Upper lobe of left lung (tissue), 4 donors: ENCODE results near the gene FADS2.

Experiments
- CTCF ChIP-seq, 6 experiments: fragments of 450-650 bp in 4 of 6; fragments of 200-600 bp in 2 of 6; sonication (generic) in 2 of 6; IDR thresholded peaks; one replicate each; pipeline ENCODE4 v1.5.1; 2016 to 2019; ENCODE audit warnings: antibody characterized with exemption in 6 of 6
- EP300 ChIP-seq, 4 donors: sonication (generic); formaldehyde crosslinking; IDR thresholded peaks; one replicate each; pipeline ENCODE4 v1.5.1; 2017; ENCODE audit warnings: antibody characterized with exemption in 4 of 4, control low read depth in 2 of 4
- POLR2A ChIP-seq, 4 donors: fragments of 450-650 bp; IDR thresholded peaks; one replicate each; pipeline ENCODE4 v1.5.1; 2016 to 2017; ENCODE audit warnings: antibody characterized with exemption in 4 of 4, mild to moderate bottlenecking in 2 of 4
- POLR2AphosphoS5 ChIP-seq, 2 donors: sonication (generic); formaldehyde crosslinking; IDR thresholded peaks; one replicate each; pipeline ENCODE4 v1.5.1; 2017; ENCODE audit warnings: antibody characterized with exemption in 2 of 2

GRCh38 chr11:61890529-61891330 is 62.6 kb downstream of the FADS2 start:
- TF ChIP-seq CTCF (IDR thresholded peaks at IDR 0.05) (peak in 3 of 6 experiments; percentile 21 to 50 (median 49)), POLR2AphosphoS5 (IDR thresholded peaks at IDR 0.05) (no peak), POLR2A (IDR thresholded peaks at IDR 0.05) (no peak), EP300 (IDR thresholded peaks at IDR 0.05) (no peak)
